ENCODE measurements around the gene NPAS3. TPM values are rescaled to one million over a fixed set of nuclear protein-coding genes. Genes with fewer than 3 reads are reported as not detected.

Gene NPAS3
- total RNA-seq, 3 donors from 2014 or later = 0.96 to 4.0 (median 2.0) TPM

DNA sequence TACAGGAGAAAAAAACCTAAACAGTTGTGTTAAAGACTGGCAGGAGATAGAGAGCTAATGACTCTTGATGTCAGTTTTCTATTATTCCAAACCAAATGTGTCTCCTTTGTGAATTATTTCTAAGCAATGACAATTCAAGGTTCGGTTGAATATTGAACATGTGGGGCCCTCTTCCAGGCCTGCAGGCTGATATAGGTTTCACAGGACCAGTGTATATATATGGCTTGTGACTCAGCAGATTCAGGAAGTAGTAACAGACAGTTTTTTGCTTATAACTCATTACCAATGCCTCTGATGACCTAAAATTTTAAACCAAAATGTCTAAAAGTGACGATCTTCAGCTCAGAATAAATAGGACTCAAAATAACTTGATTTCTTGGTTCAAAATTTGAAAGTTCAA, 33.7 kb upstream of the NPAS3 start:
- H3K9me3 ChIP-seq = no peaks in the 10 kb centered on the region
- intact Hi-C loops (cut with DNase I; ENCODE audit: low total_unique reads) = no loop called here
- TF ChIP-seq POLR2AphosphoS5 (IDR thresholded peaks at IDR 0.05) (no peak), POLR2A (IDR thresholded peaks at IDR 0.05) (no peak)
- TF ChIP-seq, protein P1, sequence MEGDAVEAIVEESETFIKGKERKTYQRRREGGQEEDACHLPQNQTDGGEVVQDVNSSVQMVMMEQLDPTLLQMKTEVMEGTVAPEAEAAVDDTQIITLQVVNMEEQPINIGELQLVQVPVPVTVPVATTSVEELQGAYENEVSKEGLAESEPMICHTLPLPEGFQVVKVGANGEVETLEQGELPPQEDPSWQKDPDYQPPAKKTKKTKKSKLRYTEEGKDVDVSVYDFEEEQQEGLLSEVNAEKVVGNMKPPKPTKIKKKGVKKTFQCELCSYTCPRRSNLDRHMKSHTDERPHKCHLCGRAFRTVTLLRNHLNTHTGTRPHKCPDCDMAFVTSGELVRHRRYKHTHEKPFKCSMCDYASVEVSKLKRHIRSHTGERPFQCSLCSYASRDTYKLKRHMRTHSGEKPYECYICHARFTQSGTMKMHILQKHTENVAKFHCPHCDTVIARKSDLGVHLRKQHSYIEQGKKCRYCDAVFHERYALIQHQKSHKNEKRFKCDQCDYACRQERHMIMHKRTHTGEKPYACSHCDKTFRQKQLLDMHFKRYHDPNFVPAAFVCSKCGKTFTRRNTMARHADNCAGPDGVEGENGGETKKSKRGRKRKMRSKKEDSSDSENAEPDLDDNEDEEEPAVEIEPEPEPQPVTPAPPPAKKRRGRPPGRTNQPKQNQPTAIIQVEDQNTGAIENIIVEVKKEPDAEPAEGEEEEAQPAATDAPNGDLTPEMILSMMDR (IDR thresholded peaks at IDR 0.05) = no peak
- no peaks in the 10 kb centered on the region for H3K27me3 ChIP-seq
- H3K4me1 ChIP-seq = no peaks in the 10 kb centered on the region
- no peaks in the 10 kb centered on the region for H3K36me3 ChIP-seq
- no peak for DNase-seq (ENCODE audit: low spot score in 2 of 2)
- H3K27ac ChIP-seq = no peak overlapping the region
- no peak overlapping the region for H3K4me3 ChIP-seq

DNA sequence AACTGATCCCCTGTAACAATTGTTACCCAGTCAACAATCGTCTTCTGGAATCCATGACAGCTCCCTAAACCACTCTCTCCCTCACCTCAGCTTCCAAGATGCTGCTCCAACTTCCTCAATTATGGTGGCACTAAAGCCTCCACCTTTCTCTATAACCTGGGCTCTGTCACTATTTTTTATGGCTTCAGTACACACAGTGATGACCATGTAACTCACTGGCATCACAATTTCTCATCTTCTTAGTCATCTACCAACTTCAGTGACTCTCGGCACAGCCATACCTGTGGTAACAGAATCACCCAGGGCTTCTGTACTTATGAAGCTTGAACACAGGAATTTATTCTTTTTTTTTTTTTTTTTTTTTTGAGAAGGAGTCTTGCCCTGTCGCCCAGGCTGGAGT, 32.0 kb upstream of the NPAS3 start:
- no peak for DNase-seq (ENCODE audit: low spot score in 2 of 2)
- intact Hi-C loops (cut with DNase I; ENCODE audit: low total_unique reads) = no loop called here

DNA sequence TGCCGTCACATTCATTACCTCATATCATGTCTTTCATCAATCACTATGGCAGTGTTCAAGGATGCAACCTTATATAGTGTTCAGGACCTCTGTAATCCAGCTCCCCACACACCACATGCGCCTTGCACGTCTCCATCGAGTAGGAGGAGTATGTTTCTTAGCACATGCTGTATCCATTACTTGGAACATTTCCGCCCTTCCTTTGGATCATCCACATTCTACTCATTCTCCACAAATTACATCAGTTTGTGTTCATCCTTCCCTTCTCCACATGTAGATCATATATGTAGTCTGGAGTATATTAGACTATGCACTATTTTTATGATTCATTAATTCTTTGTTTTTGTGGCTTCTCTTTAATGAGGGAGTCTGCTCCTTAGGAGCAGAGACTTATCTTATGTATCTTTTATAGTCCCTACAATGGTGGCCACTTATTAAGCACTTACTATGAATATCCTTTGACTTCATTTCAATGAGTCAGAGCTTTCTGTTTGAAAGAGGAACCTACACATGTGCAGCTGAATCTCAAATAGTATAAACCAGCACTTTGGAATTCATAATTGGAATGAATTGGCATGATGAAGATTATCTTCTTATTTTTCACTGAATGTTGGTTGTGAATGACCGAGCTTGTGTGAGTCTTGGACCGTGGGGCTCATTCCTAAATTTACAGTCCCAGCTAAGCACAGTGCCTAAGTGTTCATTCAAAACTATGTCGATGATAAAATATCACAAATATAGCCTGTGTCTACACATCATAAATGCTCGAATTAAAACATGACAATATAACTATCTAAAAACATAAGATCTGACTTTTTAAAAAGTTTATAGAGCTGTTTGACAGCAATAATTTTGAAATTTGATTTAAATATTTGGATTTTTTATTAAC, 30.2 kb upstream of the NPAS3 start:
- Histone ChIP-seq H3K4me3 (no peak overlapping the region), H3K4me1 (no peaks in the 10 kb centered on the region), H3K36me3 (no peaks in the 10 kb centered on the region), H3K27ac (no peak overlapping the region), H3K9me3 (no peaks in the 10 kb centered on the region), H3K27me3 (no peaks in the 10 kb centered on the region)
- no peak for TF ChIP-seq POLR2A (IDR thresholded peaks at IDR 0.05)
- DNase-seq (ENCODE audit: low spot score in 2 of 2) = no peak
- intact Hi-C loops (cut with DNase I; ENCODE audit: low total_unique reads) = no loop called here

More for the DNA sequence above, 32.0 kb upstream of the NPAS3 start:
- Histone ChIP-seq H3K4me3 (no peak overlapping the region), H3K9me3 (no peaks in the 10 kb centered on the region), H3K4me1 (no peaks in the 10 kb centered on the region), H3K27ac (no peak overlapping the region), H3K36me3 (no peaks in the 10 kb centered on the region), H3K27me3 (no peaks in the 10 kb centered on the region)
- TF ChIP-seq POLR2A (IDR thresholded peaks at IDR 0.05) (no peak), POLR2AphosphoS5 (IDR thresholded peaks at IDR 0.05) (no peak)
- TF ChIP-seq, protein P1 (IDR thresholded peaks at IDR 0.05) = no peak

DNA sequence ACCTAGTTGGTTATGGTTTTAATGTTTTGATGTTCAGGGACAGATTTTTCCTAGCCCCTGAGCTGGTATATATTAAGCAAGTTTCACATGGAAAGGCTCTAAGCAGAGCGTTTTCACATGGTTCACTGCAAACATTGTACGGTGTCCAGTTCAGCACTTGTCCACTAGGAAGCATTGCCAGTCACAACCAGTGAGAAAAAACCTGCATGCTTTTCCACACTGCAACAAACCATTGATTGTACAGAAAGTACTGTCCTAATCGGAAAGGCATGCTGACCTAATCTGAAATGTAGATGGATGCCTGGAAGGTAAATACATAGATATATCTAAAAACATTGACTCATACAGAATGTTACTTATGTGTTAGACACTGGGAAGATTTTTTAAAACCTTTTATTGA, 25.0 kb upstream of the NPAS3 start:
- Histone ChIP-seq H3K36me3 (no peaks in the 10 kb centered on the region), H3K9me3 (no peaks in the 10 kb centered on the region), H3K4me1 (no peaks in the 10 kb centered on the region), H3K27me3 (no peaks in the 10 kb centered on the region), H3K4me3 (no peak overlapping the region), H3K27ac (no peak overlapping the region)
- intact Hi-C loops (cut with DNase I; ENCODE audit: low total_unique reads) = no loop called here
- no peak for TF ChIP-seq POLR2AphosphoS5 (IDR thresholded peaks at IDR 0.05)
- no peak for TF ChIP-seq POLR2A (IDR thresholded peaks at IDR 0.05)
- TF ChIP-seq, protein P1 (IDR thresholded peaks at IDR 0.05) = no peak
- DNase-seq (ENCODE audit: low spot score in 2 of 2) = no peak

DNA sequence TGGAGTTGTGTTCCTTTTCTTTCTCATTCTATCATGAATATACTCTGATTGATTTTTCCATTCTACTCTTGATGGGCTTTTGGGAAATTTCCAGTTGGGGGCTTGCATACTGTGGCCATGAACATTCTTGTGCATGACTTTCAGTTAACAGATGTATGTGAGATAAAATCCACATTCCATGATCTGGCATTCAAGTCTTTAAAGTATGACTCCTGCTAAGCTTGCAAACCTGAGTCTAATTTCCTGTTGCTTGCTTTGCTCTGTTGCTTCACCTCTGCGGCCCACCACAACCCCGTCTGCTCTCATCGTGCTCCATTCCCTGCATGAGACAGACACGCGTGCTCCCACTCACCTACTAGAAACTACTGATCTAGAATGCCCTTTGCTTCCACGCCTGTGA, 24.3 kb upstream of the NPAS3 start:
- Histone ChIP-seq H3K4me3 (no peak overlapping the region), H3K27ac (no peak overlapping the region)
- intact Hi-C loops (cut with DNase I; ENCODE audit: low total_unique reads) = no loop called here

More for the DNA sequence above, 24.3 kb upstream of the NPAS3 start:
- no peak for TF ChIP-seq POLR2AphosphoS5 (IDR thresholded peaks at IDR 0.05)
- TF ChIP-seq, protein P1 (IDR thresholded peaks at IDR 0.05) = no peak
- TF ChIP-seq POLR2A (IDR thresholded peaks at IDR 0.05) = no peak
- H3K27me3 ChIP-seq = no peaks in the 10 kb centered on the region
- H3K9me3 ChIP-seq = no peaks in the 10 kb centered on the region
- no peaks in the 10 kb centered on the region for H3K4me1 ChIP-seq
- no peak for DNase-seq (ENCODE audit: low spot score in 2 of 2)
- H3K36me3 ChIP-seq = no peaks in the 10 kb centered on the region

All from breast epithelium (tissue), 4 donors.